Stimulated activated CD4-positive, alpha-beta T cell treated with anti-CD3 and anti-CD28 coated beads, Interleukin-2, amount 100 ng/mL, for 24 hours (primary cell): ENCODE results near the gene NHSL1.
"Not testable (repeated sequence)": the region's sequence is repeated elsewhere in the genome, so short reads cannot be mapped to it uniquely, and the experiment has no call there.

Experiments used
- DNase-seq, 2 donors: peaks; one replicate each; pipeline ENCODE4 v3.0.0-alpha.2; 2020

Gene NHSL1

DNA sequence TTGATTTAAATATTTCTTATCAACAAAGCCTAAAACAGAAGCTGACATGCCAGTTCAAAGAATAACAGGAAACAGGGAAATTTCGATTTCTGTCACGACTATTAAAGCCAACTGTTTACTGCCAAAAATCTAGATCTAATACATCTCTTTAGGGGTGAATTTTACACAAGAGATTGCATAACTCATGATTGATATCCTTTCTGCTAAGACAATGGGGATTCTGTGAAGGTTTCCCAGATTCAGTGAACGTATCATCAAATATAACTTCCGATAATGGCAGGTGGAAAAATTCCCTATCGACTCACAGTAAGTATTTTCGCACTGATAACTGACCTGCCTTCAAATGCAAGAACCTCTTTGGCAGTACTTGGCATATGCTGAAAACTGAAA lies 42.9 kb downstream of the NHSL1 start:
- DNase-seq, result no peak

DNA sequence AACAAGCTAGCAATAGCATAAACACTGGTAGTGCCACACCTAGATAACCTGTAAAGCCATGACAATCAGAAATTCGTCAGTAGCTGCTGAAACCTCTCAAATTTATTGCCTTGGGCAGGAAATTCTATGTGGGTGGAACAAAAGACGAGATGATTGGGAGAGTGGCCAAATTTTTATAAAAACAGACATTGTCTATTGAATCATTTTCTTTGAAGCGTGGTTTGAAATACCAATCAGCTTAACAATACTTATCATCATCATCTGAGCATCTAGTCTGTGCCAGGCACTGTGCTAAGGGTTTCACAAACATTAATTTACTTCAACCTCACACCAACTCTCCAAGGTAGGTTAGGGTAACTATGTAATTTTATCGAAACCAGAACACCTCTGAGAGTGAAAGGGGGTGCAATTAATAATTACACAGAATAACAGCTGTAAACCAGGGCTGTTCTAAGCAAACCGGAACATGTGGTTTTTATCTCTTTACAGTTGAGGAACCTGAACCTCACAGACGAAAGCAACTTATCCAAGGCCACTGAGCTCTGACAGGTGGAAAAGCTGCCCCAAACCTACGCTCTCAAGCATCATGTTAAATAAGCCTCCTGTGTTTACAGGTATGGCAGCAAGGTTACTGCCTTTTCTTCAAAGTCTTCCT lies 43.4 kb downstream of the NHSL1 start:
- no peak for DNase-seq

DNA sequence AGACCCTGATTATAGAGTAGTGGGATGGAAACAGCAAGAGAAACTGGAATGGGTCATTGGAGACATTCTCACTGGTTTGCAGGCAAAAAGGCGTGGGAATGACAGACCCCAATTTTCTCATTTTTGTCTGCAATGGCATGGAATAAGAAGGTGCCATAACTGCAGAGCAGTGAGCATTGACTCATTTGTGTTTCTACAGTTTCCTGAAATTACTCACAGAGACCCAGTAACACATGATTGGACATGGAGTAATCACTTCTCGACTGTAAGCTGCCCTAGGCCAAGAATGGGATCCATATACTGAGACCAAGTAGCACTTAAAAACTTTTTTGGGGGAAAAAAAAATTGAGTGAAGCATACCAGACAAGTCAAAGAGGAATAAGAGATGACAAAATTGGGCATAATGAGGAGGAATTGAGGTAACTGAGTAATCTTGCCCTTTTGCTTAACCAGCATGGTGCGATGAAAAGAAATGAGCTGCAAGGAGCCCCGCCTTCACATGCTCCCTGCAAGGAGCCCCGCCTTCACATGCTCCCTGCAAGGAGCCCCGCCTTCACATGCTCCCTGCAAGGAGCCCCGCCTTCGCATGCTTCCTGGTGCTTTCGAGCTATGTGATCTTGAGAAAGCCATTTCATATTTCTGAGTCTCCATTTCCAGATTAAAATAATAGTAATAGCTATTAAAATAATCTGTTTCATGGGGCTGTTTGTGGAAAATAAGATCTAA lies 44.1 kb downstream of the NHSL1 start:
- peak; percentile 52 to 53 for DNase-seq

DNA sequence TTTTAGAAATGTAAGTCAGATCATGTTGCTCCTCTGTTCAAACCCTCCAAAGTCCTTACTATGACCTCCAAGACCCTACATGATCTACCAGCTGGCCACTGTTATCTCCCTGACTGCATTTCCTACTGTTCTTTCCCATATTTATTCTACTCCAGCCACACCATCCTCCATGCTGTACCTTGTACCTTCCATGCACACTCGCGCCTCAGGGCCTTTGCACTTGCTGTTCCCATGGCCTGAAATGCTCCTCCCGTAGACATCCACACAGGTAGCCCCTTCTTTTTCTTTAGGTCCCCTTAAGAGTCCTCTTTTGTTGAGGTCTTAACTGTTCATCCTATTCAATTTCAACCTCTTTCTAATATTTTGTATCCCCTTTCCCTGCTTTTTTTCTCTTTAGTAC lies 48.3 kb downstream of the NHSL1 start:
- DNase-seq, result no peak

DNA sequence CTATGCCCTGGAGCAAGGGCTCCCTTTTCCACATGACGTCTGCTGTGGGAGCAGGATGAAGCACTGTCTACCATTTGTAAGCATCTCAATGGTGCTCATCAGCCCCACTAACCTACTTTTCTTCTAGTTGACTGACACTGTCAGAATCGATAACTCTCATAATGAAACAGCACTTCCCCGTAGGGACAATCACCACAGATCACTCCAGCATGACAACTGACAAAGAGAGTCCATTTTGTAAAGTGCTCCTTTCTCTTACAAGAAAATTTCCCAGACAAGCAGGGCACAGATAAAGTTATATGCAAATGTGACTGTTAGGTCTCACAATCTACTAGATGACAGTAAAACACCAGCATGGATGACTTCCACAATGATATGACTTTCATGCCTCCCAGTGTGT lies 48.8 kb downstream of the NHSL1 start:
- DNase-seq, result no peak

DNA sequence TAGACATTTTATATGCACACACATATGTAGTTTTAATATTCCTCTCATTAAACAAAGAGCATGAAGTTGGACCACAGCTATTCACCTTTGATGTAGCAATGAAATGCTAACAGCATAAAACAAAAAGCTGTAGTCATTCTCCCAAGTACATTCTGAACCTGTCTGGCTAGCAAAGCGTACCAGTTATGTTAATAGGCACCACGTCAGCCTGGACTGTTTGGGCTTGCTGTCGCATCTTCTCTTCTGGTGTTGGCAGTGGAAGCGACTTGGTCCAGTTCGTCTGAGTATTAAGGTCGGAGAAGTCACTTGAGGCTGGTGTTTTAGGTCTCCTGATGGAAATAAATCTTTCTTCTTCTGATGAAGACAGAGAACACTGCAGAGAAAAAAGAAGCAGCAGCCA lies 52.5 kb downstream of the NHSL1 start:
- no peak for DNase-seq

DNA sequence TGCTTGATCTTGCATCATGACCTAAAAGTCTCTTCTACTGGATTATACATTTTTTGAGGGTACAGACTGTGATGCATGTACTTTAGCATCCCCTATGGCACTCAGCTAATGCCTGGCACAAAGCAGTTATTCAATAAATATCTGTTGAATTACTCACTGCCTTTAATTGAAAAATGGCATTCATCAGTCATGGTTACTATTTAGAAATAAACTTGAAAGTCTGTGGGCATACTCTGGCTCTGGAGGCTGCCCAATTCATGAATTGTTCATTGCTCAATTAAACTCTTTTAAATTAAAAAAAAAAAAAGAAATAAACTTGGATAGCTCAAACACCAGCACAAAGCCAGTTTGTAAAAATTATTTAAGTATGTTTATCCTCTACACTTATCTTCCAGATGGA lies 55.3 kb downstream of the NHSL1 start:
- DNase-seq, result no peak

DNA sequence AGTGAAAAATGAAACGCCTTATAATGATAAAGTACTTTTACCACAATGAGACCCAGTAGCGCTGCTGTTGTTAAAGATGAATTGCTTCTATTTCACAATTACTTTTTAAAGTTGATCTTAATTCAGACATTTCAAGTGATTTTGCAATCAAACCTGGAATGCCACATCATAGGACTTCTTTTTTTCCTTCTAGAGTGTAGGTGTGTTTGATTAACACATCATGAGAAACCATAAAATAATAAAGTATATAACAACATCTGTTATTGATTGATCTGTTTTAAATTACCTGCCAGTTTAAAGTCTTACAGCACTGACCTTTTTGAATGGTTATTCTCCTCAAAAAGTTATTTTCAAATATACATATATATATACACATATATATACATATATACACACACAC lies 56.6 kb downstream of the NHSL1 start:
- DNase-seq, result no peak

DNA sequence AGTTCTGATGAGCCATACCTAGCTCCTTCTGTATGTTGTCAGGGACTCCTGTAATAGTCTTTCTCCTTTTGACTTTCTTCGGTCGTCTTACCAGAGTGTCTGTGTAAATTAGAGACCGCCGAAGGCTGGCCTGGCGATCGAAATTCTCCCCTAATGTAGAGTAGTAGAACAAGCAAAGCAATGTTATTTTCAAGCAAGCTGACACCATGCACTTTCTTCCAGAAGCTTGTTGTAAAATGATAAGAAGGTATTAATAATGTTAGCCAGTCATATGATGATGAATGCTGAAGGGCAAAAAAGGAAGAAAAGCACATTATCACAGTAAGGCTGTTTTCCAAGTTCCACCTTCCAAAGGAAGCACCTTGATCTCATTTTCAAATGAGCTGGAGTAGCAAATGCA lies 57.3 kb downstream of the NHSL1 start:
- DNase-seq, result no peak

DNA sequence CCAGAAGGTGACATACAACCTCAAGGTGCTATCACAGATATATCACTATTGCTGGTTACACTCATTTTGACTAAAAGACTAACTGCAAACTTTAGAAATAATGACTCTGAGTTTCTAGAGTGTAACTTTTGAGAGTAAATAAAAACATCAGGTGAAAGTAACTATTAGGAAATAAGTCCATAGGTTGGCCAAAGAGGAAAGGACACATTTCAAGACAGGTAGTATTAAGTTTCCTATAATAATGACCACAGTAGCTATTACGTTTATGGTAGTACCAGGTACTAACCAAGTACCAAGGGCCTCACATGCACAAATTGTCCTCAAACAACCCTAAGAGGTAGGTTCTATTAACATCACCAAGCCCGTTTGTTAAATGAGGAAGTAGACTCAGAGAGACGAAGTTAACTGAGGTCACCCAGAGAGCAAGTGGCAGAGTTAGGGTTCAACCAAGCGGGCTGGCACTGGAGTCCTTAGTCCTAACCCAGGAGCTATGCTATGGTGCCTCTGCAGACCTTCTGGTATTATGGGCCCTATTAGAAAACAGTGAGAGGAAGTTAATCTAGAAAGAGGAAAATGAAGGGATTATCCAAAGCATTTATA lies 58.4 kb downstream of the NHSL1 start:
- DNase-seq, result no peak

DNA sequence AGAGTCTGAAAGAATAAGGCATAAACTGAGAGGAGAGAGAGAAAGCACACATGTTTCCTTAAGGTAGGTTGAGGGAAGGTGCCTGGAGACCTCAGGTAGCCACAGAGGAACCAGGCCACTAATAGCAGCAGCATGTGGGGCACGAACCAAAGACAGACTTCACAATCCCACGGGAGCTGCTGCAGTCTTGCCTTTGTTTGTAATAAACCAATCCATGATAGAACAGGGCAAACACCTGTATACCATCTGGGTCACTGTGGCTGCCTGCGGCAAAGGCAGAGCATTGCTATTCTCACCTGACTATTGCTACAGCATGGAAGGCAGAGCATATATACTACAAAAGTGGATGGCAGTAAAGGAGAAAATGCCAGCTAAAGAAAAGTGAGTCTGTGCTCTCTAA lies 59.0 kb downstream of the NHSL1 start:
- no peak for DNase-seq

DNA sequence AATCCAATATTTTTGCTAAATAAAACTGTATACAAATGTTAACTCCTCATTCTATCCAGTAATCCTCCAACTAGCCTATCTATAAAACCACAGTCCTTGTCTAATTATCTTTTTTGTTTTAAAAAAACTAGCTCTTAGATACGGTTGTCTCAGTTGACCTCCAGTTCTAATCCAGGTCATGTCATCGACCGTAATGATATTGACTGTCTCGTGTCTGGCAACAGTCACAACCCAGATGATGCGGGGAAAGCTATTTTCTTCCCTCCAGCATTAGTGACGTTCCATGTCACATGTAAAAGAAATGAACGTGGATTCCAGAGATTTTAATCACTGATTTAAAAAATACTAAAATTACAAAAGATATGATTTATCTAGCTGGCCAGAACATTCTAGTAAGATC lies 59.7 kb downstream of the NHSL1 start:
- DNase-seq, result no peak

DNA sequence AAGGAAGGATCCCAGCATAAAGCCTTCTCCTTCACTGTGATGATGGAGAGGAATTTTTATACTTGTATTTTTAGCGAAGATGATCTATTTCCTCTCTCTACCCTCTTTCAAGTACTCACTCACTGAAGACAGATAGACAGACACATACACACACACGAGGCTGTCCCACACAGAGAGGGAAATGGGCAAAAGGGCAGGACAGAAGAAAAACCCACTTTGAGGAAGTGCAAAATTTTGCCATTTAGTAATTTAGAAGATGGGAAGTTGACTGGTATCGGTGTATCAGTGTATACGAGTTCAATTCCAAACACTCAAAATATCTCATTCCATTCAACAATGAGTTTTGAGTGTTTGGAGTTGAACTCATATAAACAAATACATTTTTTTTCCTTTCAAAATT lies 64.4 kb downstream of the NHSL1 start:
- no peak for DNase-seq

DNA sequence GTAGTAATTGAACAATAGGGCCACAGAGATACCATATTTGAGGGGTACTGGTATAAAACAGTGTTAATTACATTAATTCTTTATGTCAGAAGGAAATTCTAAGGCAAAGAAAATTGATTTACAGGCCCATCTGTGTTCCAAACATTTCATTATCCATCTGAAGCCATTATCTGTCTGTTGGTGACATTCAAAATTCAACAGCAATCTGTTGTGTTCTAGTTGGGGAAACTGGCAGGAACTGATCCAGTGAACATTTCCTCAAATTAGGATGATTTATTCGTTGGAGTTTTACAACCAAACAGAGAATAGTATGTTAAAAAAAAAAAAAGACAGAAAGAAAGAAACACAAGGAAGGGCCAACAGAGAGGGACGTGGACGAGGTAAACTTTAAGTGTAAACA lies 65.2 kb downstream of the NHSL1 start:
- DNase-seq, result no peak

DNA sequence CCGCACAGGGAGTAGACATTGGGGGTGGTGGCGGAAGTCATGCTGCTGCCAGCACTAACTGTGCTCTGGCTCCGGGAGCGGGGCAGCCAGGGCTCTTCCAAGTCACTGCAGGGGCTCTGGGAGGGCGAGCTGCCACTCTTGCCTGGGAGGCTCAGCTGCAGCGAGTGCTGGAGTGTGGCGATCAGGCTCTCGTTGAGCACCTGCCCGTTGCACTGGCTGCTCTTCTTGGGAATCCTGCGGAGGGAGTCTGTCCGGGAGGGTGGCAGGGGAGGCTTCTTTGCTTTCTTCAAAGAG lies 67.3 kb downstream of the NHSL1 start:
- DNase-seq, result no peak

DNA sequence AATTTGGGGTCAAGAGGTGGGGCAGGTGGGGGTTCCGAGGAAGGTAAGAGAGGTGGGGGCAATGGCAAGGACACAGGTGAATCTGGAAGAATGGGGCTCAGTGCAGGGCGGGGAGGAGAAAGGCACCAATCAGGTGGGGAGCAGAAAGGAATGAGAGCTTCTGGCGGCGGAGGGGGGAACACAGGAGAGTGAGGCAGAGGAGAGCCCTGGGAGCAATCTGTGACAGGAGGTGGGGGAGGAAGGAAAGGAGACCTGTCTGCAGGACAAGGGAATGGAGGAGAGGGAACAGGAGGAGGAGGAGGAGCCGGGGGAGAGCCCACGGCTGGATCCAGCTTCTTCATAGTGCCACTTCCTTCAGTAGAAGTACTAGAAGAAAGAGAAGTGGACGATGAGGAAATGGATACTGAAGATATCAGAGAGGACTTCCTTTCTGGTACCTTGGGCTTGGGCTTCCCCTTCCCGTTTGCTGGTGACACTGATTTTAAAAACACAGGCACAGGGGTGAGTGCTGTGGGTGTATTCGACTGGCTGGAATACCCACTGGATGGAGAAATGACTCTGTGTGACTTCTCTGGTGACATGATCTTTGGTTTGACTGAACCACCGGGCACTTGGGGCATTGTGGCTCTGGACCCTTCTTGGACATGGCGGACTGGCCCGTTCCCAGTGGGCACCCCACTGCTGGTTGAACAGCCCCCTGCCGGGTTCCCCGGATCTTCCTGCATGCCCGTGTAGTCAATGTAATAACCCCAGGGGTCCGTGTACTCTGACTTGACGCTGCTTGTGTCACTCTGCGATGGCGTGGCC lies 67.8 kb downstream of the NHSL1 start:
- no peak for DNase-seq

DNA sequence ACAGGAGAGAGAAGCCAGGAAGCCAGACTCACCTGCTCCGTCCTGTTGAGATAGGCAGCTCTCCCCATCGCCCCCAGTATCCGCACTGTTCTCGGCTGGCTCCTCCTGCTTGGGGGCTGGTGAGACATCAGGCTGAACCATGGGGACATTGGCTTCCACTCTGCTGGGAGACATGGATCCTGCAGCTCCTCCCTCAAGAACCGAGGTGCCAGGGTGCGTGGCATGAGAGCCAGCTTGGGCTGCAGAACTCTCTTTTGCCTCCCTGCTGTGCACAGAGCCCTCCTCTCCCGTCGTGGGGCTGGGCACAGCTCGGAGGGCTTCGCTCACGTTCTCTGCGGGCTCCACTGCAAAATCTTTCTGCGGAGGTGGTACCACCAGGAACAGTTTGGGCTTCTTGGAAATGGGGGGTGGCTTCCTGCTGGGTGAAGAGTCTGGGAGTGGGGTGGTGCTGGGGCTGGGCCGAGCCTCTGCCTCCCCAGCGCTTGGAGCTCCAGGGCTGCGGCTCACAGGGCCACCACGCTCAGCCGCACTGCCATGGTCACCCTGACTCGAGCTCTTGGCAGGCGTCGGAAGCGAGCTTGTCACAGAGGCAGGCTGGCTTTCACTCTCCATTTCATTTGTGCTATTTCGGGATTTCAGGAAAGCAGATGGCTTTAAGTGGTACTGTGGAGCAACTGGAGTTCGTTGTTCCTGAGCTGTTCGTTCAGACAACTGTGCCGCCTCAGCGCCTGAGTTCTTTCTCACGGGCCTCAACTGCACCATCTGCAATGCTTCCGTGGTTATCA lies 68.7 kb downstream of the NHSL1 start:
- no peak for DNase-seq

DNA sequence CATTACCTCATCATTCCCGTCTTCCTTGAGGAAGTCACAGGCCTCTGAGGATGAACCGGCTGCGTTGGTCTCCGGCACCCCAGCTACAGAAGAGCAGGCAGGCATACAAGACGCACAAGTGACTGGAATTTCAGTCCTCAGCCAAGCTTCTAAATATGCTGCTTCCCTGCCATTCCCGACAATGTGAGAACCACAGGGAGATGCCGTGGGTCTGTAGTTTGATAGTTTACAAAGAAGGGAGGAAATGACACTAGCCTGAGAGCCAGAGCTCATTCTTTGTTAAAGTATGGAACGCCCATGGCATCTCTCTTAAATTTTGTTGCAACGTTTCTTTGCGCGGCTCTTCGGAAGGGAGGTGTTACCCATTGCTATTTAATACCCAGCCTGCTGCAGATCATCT lies 69.5 kb downstream of the NHSL1 start:
- DNase-seq, result no peak

DNA sequence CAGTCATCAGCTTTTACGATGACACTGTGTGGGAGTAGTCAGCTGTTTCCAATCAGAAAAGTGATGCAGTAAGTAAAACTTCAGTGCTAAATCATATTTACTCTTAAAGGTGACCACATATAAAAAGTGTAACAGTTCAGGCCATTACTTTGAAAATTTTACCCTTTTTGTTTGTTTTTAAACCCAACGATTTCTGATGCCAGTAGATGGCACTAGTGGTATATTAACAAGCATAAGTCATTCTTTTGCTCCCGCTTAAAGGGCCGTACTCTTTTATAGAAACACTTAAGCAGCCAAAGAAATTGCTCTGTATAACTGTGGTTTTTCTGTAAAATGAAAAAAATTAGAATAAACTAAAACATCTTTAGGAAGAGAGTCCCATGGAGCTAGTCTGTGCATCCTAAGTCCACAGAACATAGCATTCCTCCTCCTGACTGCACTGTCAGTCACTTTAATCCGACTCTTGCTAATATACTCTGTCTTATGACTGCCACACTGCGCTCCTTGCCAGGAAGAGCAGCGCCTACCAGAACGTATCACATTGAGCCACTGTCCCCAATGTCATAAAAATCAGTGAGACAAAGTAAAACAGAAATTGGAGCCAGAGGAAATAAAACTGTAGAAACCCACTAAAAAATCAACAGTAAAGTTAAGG lies 70.2 kb downstream of the NHSL1 start:
- no peak for DNase-seq

DNA sequence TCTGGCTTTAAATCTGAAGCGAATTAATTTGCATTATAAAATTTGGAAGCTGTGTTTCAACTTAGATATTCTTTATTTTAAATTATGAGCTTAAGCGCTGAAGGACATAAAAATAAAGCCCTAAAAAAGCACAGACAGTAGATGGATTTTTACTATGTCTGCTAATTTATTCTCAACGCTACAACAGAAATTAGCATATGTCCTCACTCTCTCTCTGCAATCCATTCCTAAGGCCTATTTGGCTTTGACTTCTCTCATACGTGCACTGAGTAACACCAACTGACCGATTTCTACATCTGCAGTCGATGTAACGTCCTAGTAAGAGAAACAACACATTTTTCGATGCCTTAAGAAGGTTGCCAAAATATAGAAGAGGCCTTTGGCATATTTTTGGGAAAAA lies 71.6 kb downstream of the NHSL1 start:
- DNase-seq, result no peak

DNA sequence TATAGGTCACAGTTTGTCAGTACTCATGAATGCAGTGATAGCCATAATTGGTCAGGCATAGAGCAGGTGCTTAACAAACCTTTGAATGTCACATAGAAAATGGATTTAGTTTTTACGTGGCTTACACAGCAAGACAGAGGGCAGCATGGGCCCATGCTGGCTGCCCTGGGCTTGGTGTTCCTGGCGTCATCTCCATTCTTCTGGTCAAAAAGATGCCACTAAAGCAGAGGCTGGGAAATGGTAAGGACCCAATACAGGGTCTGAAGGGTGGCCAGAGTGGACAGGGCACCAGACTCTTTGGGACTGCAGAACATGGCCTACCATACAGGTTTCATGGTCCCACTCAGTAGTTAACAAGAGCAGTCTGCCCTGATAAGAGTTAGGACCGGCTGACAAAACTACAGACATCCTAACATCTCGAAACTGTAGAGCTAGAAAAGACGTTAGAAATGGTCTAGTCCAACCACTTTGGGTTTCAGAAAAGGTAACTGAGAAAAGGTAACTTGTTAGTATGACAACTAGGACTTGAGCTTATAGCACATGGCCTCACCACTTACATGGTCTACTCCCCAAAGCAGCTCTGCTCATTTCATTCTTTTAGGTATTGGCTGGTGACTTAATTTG lies 72.7 kb downstream of the NHSL1 start:
- DNase-seq, result no peak

DNA sequence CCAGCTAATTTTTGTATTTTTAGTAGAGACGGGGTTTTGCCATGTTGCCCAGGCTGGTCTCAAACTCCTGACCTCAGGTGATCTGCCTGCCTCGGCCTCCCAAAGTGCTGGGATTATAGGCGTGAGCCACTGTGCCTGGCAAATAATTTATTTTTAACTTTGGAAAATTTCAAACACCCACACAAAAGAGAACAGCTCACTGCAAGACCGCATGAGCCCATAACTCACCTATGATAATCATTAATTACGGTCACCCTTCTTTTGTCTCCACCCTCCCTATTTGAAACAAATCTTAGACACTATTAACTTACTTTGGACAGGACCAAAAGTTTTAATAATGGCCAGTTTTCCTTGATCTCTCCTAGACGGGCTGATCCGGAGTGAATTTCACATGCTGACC lies 74.0 kb downstream of the NHSL1 start:
- DNase-seq, result not testable (repeated sequence)
